Inflammatory macrophage treated with lipopolysaccharide for 1 hour (primary cell): Measurements from ENCODE around the gene SPACDR.
A peak's percentile ranks its signal among the peaks of the same experiment; 100 is the strongest.
"Not testable (repeated sequence)": the region's sequence is repeated elsewhere in the genome, so short reads cannot be mapped to it uniquely, and the experiment has no call there.

Experiments used
- DNase-seq, 2 donors: peaks; one replicate each; pipeline ENCODE4 v3.0.0-alpha.2; 2020 to 2022

SPACDR gene, protein sequence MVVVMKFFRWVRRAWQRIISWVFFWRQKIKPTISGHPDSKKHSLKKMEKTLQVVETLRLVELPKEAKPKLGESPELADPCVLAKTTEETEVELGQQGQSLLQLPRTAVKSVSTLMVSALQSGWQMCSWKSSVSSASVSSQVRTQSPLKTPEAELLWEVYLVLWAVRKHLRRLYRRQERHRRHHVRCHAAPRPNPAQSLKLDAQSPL

GRCh38 chr7:100464210-100464660 lies at the start of gene SPACDR:
TSS of gene SPACDR (minus strand) at chr7:100464260. CDS start at chr7:100464025, 235 bp downstream.
- DNase-seq: no peak

- DNase-seq: no peak
Observed at GRCh38 chr7:100513212-100513810, 49.3 kb upstream of the SPACDR start.

- no peak for DNase-seq
Observed at GRCh38 chr7:100510437-100511239, 46.6 kb upstream of the SPACDR start.

DNA sequence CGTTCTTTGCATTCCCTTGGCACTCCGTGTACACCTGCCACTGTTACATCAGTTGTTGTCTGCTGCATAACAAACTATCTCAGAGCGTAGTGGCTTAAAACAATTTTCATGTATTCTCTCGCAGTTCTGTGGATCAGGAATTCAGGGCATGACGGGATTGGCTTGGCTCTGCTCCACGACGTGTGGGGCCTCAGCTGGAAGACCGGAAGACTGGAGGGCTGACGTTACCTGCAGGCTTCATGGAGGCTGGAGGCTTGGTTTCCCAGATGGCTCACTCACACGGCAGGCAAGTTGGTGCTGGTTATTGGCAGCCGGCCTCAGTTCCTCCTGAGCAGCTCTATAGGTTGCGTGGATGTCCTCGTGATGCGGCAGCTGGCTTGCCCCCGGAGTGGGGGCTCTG lies 45.2 kb upstream of the SPACDR start:
- no peak for DNase-seq

- no peak for DNase-seq
Observed at GRCh38 chr7:100506356-100506923, 42.4 kb upstream of the SPACDR start.

DNA sequence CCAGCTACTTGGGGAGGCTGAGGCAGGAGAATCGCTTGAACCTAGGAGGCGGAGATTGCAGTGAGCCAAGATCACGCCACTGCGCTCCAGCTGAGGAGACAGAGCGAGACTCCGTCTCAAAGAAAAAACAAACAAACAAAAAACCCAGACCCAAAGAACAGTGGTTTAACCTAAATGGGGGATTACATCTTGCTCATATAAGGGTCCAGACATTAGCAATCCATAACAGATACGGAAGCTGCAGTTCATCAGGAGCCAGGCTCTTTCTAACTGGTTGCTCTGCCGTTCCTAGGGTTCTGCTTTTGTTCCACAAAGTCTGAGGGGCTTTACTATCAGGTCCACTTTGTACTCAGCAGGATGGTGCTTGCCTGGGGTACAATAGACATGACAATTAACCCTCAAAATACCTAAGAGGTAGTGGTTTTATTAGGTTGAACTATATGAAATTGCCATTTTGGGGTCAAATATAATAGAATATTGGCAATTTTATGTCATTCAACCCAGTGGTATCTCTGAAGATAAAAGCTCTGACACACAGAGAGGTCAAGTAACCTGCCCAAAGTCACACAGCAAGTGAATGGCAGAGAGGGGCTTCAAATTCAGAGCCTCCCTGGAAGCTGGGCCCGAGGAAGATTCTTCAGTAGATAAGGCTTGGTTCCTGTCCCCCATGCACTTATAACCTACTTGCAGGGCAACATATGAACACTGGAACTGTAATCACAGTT lies 41.0 kb upstream of the SPACDR start:
- DNase-seq: no peak

GRCh38 chr7:100504031-100504430 lies 40.0 kb upstream of the SPACDR start:
- DNase-seq: not testable (repeated sequence)

- not testable (repeated sequence) for DNase-seq
Observed at GRCh38 chr7:100500743-100501142, 36.7 kb upstream of the SPACDR start.

- no peak for DNase-seq
Observed at GRCh38 chr7:100496509-100496908, 32.4 kb upstream of the SPACDR start.

GRCh38 chr7:100493476-100494264 lies 29.6 kb upstream of the SPACDR start:
- DNase-seq: no peak

- no peak for DNase-seq
Observed at GRCh38 chr7:100492738-100493475, 28.8 kb upstream of the SPACDR start.

DNA sequence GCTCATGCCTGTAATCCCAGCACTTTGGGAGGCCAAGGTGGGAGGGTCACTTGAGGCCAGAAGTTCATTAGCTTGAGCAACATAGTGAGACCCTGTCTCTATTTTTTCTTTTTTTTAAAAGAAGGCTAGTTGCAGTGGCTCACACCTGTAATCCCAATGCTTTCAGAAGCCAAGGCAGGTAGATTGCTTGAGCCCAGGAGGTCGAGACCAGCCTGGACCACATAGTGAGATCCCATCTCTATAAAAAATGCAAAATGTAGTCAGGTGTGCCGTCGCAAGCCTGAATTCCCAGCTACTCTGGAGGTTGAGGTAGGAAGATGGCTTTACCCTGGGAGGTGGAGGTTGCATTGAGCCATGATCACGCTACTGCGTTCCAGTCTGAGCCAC lies 27.1 kb upstream of the SPACDR start:
- DNase-seq: no peak

GRCh38 chr7:100490483-100491191 lies 26.6 kb upstream of the SPACDR start:
- DNase-seq: no peak

GRCh38 chr7:100489824-100490223 lies 25.8 kb upstream of the SPACDR start:
- peak in 1 of 2 donors; percentile 17 for DNase-seq

DNA sequence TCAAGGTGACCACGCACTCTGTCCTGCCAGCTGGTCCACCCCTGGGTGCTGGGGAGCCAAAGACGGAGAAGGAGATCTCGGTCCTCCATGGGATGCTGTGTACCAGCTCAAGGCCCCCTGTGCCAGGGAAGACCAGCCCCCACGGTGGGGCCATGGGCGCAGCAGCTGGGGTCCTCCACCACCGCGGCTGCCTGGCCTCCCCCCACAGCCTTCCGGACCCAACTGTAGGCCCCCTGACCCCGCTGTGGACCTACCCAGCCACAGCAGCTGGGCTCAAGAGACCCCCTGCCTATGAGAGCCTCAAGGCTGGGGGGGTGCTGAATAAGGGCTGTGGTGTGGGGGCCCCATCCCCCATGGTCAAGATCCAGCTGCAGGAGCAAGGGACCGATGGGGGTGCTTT lies 25.1 kb upstream of the SPACDR start:
- no peak for DNase-seq

GRCh38 chr7:100488333-100489095 lies 24.5 kb upstream of the SPACDR start:
- no peak for DNase-seq

DNA sequence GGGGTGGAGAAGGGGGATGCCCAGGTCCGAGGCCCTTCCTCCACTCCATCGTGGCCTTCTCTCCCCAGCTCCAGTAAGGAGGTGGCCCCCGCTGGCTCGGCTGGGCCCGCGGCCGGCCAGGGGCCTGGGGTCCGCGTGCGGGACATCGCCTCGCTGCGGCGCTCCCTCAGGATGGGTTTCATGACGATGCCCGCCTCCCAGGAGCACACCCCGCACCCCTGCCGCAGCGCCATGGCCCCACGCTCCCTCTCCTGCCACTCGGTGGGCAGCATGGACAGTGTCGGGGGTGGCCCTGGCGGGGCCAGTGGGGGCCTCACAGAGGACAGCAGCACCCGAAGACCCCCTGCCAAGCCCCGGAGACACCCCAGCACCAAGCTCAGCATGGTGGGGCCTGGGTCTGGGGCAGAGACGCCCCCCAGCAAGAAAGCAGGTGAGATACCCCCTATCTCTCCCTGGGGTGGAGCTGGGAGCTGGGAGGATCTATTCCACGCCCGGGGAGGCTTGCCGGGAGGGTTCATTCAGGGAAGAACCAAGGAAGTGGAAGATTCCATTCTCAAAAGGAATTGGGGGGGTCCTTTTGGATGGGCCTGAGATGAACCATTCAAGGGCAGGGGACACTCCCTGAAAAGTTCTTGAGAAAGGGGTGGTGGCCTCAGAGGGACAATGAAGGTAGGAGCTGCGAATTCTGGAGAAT lies 22.8 kb upstream of the SPACDR start:
- DNase-seq: no peak

DNA sequence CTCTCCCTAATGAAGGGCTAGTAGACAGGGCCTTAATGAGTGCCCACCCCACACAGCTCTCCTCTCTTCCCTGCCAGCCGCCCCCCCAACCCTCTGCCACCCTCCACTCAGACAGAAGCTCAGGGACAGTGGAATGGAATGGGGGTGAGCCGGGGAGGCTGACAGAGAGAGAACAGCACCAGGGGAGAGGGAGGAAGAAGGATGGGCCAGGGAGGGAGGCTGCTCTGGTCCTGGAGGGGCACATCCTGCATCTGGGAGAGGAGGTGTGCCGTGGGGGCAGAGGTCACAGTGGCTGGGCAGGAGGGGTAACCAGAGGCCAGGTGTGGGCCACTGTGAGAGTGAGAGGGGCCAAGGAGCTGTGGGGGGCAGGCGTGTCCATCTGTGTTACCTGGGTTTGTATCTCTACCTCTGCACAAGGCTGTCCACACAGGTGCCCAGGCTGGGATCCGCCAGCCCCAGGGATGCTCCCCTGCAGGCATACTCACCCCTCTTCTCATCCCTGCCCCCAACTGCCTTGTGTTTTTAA lies 22.1 kb upstream of the SPACDR start:
- DNase-seq: no peak

DNA sequence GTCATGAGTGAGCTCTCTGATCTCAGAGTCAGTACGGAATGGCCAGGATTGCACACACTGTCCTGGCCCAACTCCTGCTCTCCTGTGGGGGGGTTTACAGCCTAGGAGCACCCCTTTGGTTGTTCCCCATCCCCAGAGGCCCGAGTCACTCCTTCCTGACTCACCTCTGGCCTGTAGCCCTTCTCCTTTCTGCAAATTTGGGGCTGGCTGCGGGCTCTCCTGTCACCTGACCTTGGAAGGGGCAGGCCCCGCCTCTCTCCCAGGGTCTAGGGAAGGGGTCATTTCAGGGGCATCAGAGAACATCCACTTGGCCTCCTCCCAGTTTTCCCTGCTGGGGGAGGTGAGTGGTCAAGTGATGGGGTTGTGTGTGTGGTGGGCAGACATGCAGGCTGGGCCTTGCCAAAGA lies 21.4 kb upstream of the SPACDR start:
- peak; percentile 54 to 83 for DNase-seq
